Spleen (tissue), 7 donors: ENCODE measurements around the gene DYNC2I2.
"Not testable (repeated sequence)": the region's sequence is repeated elsewhere in the genome, so short reads cannot be mapped to it uniquely, and the experiment has no call there.

Experiments used
- CTCF ChIP-seq, 11 experiments: fragments of 200-600 bp in 7 of 11; fragments of 450-650 bp in 4 of 11; sonication (generic) in 4 of 11; IDR thresholded peaks in 8 of 11; conservative IDR thresholded peaks in 3 of 11; 1 replicate in 7 of 11; 2 replicates in 4 of 11; pipeline versions ENCODE4 v1.4.0 to v1.8.0; 2016 to 2021; ENCODE audit warnings: antibody characterized with exemption in 11 of 11, inconsistent platforms in 4 of 11, mild to moderate bottlenecking in 1 of 11
- POLR2A ChIP-seq, 3 donors: fragments of 450-650 bp; IDR thresholded peaks; one replicate each; pipeline ENCODE4 v1.5.1; 2017; ENCODE audit warnings: antibody characterized with exemption in 3 of 3, mild to moderate bottlenecking in 1 of 3
- POLR2AphosphoS5 ChIP-seq, 3 donors: sonication (generic); formaldehyde crosslinking; IDR thresholded peaks; one replicate each; pipeline ENCODE4 v1.5.1; 2017; ENCODE audit warnings: antibody characterized with exemption in 3 of 3
- donor health status: DM: no; HTN: no; CAD: no; lungs with moderate emphysema.
- donor health status: DM: no; HTN: no; CAD: no.
- donor health status: DM: no; HTN: no; CAD: no.

DNA sequence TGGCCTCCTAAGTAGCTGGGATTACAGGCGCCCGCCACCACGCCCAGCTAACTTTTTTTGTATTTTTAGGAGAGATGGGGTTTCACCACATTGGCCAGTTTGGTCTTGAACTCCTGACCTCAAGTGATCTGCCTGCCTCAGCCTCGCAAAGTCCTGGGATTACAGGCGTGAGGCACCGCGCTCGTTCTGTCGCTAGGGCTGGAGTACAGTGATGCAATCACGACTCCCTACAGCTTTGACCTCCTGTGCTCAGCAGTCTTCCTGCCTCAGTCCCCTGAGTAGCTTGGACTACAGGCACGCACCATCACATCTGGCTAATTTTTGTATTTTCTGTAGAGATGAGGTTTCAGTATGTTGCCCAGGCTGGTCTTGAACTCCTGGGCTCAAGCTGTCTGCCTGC, 69.7 kb downstream of the DYNC2I2 start:
- not testable (repeated sequence) for TF ChIP-seq POLR2A (IDR thresholded peaks at IDR 0.05); POLR2AphosphoS5 (IDR thresholded peaks at IDR 0.05); CTCF (IDR thresholded peaks at IDR 0.05 in 8 of 11, conservative IDR thresholded peaks at IDR 0.05 in 3 of 11)
